ENCODE measurements around the gene LEUTX. TPM values are rescaled to one million over a fixed set of nuclear protein-coding genes. Genes with fewer than 3 reads are reported as not detected.
A peak's percentile ranks its signal among the peaks of the same experiment; 100 is the strongest.

LEUTX gene
- total RNA-seq, 1 donor from 2014 or later, result not detected

DNA sequence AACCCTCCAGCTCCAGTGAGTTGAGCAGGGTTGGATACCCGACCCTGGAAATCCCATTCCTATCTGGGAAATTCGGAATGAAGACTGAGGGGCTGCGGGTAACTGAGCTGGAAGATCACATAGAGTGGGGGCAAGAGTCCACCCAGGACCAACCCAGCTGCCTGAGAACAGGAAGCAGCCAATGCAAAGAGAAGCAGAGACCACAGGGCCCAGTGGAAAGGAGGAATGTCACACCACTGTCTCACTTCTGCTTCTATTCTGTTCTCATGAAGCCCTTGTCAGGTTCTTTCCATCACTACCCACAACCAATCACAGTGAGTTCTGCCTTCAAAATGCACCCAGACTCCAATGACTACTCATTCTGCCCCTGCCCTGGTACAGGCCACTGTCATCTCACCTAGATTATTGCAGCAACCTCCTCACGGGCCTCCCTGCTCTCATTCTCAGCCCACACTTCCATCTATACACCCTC lies 40.0 kb downstream of the LEUTX start:
- H3K4me1 ChIP-seq, result no peaks in the 10 kb centered on the region
- TF ChIP-seq, protein P1, sequence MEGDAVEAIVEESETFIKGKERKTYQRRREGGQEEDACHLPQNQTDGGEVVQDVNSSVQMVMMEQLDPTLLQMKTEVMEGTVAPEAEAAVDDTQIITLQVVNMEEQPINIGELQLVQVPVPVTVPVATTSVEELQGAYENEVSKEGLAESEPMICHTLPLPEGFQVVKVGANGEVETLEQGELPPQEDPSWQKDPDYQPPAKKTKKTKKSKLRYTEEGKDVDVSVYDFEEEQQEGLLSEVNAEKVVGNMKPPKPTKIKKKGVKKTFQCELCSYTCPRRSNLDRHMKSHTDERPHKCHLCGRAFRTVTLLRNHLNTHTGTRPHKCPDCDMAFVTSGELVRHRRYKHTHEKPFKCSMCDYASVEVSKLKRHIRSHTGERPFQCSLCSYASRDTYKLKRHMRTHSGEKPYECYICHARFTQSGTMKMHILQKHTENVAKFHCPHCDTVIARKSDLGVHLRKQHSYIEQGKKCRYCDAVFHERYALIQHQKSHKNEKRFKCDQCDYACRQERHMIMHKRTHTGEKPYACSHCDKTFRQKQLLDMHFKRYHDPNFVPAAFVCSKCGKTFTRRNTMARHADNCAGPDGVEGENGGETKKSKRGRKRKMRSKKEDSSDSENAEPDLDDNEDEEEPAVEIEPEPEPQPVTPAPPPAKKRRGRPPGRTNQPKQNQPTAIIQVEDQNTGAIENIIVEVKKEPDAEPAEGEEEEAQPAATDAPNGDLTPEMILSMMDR (IDR thresholded peaks at IDR 0.05), result no peak
- no peak overlapping the region for H3K27ac ChIP-seq
- intact Hi-C loops (cut with DNase I), result no loop called here
- H3K27me3 ChIP-seq, result no peaks in the 10 kb centered on the region
- no peaks in the 10 kb centered on the region for H3K9me3 ChIP-seq
- no peak for DNase-seq (ENCODE audit: low spot score in 2 of 2)
- no peak overlapping the region for H3K4me3 ChIP-seq
- peaks cover 0 to 7% of the 10 kb centered on the region in 2 donors for H3K36me3 ChIP-seq

DNA sequence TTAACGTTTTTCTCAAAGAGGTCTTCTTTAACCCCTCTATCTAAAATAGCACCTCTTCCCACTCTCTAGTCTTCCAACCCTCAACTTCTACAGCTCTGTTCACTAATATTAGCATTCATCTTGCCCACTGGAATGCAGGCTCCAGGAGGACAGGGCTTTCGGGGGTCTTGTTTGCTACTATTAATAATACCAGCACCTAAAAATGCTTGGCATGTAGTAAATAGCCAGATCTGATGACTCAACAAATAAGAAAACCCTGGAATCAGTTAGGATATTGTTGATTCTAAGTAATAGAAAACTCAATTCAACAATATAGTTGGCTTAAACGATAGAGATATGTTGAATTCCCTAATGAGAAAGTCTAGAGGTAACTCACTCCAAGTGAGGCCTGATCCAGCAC lies 41.1 kb downstream of the LEUTX start:
- no peaks in the 10 kb centered on the region for H3K27me3 ChIP-seq
- intact Hi-C loops (cut with DNase I), result no loop called here

DNA sequence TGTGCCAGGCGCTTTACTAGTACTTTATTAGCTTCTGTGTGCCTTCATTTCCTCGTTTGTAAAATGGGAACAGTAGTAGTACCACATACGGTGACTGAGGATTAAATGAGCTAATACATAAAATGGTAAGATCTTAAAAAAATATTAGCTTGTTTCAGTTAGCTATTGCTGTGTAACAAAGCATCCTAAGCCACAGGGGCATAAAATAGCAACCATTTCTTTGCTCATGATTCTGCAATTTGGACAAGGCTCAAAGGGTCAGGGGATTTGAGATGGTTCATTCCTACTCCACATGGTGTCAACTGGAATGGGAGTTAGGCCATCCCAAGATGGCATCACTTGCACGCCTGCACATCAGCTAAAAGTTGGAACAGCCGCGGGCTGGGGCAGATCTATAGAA lies 42.0 kb downstream of the LEUTX start:
- no peak overlapping the region for H3K4me3 ChIP-seq
- no peaks in the 10 kb centered on the region for H3K4me1 ChIP-seq
- no peak for DNase-seq (ENCODE audit: low spot score in 2 of 2)
- H3K27ac ChIP-seq, result no peak overlapping the region
- TF ChIP-seq, protein P1 (IDR thresholded peaks at IDR 0.05), result no peak
- intact Hi-C loops (cut with DNase I), result no loop called here
- H3K27me3 ChIP-seq, result no peaks in the 10 kb centered on the region
- peaks cover 4 to 8% of the 10 kb centered on the region in 2 donors for H3K36me3 ChIP-seq
- no peaks in the 10 kb centered on the region for H3K9me3 ChIP-seq

More for the DNA sequence above, 41.1 kb downstream of the LEUTX start:
- Histone ChIP-seq H3K4me1 (no peaks in the 10 kb centered on the region), H3K9me3 (no peaks in the 10 kb centered on the region), H3K4me3 (no peak overlapping the region), H3K36me3 (peaks cover 0 to 7% of the 10 kb centered on the region in 2 donors), H3K27ac (no peak overlapping the region)
- DNase-seq (ENCODE audit: low spot score in 2 of 2), result no peak
- TF ChIP-seq, protein P1 (IDR thresholded peaks at IDR 0.05), result no peak

DNA sequence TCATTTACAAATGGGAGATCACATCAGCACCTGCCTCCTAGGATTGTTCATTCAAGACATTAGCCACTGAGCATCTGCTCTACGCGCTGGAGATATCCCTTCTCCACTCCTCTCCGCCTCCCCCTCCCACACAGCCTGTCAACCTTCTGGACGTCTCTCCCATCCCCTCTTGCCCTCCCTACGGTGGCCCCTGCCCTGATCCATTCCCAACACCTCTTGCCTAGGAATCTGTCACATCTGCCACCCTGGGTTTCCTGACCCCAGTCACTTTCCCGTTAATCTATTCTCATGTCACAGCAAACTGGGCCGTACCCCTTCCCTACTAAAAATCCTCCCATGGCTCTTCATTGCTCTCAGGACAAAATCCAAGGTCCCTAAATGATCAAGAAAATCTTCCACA lies 45.0 kb downstream of the LEUTX start:
- H3K4me3 ChIP-seq, result peak overlapping the region; percentile 86 to 87
- no peaks in the 10 kb centered on the region for H3K4me1 ChIP-seq
- H3K9me3 ChIP-seq, result no peaks in the 10 kb centered on the region
- no peaks in the 10 kb centered on the region for H3K27me3 ChIP-seq
- peak in 1 of 2 donors; percentile 54 for DNase-seq (ENCODE audit: low spot score in 2 of 2)
- intact Hi-C loops (cut with DNase I), result loop anchor here (1.0 kb wide), 2 partner anchors 10 to 23 kb away; partner anchors contain the start of gene FBL
- H3K27ac ChIP-seq, result peak overlapping the region in 1 of 2 donors; percentile 60
- TF ChIP-seq, protein P1 (IDR thresholded peaks at IDR 0.05), result no peak
- H3K36me3 ChIP-seq, result peaks cover 31 to 33% of the 10 kb centered on the region in 2 donors

DNA sequence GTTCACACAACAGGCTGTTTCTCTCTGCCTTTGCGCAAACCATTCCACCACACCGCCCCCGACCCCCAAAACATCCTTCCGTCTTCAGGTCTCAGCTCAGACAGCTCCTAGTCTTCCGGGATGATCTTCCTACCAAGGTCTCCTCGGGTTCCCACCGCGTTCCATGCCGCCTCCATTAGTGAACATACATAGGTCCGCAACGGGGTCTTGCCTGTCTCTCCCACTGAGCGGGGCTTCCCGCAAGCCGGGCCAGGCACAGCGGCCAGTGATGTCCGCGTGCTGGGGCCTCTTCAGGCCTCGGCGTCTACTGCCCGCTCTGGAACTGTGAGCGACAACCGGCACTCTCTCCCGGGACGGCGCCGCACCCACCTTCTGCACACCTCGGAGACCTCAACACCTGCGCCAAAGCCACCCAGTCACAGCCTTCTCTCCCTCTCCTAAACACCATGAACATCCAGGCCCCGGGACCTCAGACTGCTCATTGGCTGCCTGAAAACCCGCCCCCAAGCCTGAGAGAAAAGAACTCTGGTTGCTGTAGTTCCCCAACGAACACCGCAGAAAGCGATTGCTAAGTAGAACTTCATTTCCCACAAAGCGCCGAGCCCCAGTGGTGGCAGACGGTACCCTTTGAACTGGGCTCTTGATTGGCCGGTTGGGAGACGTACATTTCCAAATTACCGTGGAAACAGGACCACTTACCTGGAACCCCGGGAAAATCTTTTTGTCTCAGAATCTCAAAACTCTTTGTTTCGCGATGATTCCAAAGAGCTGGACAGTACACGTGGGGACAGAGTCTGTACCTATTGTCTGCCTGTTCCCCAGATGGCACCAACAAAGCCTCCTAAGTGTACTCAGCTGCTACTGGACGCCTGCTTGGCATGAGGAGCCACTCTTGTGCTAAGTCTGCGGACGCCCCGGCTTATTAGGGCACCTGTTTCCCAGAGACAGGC lies 45.8 kb downstream of the LEUTX start:
- intact Hi-C loops (cut with DNase I), result loop anchor here (1.0 kb wide), 2 partner anchors 9 to 22 kb away; partner anchors contain the start of gene FBL
- Histone ChIP-seq H3K9me3 (no peaks in the 10 kb centered on the region), H3K27ac (peak overlapping the region; percentile 60 to 72), H3K36me3 (peaks cover 35 to 38% of the 10 kb centered on the region in 2 donors), H3K4me3 (peak overlapping the region; percentile 86 to 87), H3K27me3 (no peaks in the 10 kb centered on the region), H3K4me1 (no peaks in the 10 kb centered on the region)
- TF ChIP-seq, protein P1 (IDR thresholded peaks at IDR 0.05), result no peak
- DNase-seq (ENCODE audit: low spot score in 2 of 2), result peak; percentile 84 to 96

Measured in ascending aorta (tissue), 2 donors.